HuH-7 (cell line): ENCODE measurements around the gene NOTUM.

Experiments
- DNase-seq: peaks from one replicate; pipeline ENCODE4 v3.0.0; 2011; ENCODE audit warnings: low spot score

Gene NOTUM

GRCh38 chr17:81961087-81961511 is at the start of gene NOTUM:
Gene NOTUM (minus strand): TSS chr17:81961187. CDS start chr17:81960909, 278 bp downstream.
- DNase-seq = peak; percentile 63

- no peak for DNase-seq
These were observed 48.4 kb upstream of the NOTUM start for GRCh38 chr17:82009413-82009812.

DNA sequence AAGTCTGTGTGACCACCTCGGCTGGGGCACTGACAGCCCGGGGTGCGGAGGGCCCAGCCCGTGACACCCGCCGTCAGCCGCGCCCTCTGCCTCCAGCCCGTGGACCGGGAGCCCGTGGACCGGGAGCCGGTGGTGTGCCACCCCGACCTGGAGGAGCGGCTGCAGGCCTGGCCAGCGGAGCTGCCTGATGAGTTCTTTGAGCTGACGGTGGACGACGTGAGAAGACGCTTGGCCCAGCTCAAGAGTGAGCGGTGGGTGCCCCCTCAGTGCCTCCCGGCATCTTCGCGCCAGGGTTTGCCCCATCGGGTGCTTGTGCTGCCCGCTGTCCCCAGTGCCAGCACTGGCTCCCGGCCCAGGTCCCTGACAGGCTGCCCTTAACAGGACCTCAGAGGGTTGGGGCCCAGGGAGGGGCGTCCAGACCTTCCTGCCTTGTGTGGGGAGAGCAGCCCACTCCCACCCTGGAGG is 48.0 kb upstream of the NOTUM start:
- no peak for DNase-seq

- no peak for DNase-seq
These were observed 47.4 kb upstream of the NOTUM start for GRCh38 chr17:82008258-82008940.

- no peak for DNase-seq
These were observed 46.7 kb upstream of the NOTUM start for GRCh38 chr17:82007495-82008257.

- no peak for DNase-seq
These were observed 46.2 kb upstream of the NOTUM start for GRCh38 chr17:82007228-82007494.

- no peak for DNase-seq
These were observed 45.7 kb upstream of the NOTUM start for GRCh38 chr17:82006468-82007227.

DNA sequence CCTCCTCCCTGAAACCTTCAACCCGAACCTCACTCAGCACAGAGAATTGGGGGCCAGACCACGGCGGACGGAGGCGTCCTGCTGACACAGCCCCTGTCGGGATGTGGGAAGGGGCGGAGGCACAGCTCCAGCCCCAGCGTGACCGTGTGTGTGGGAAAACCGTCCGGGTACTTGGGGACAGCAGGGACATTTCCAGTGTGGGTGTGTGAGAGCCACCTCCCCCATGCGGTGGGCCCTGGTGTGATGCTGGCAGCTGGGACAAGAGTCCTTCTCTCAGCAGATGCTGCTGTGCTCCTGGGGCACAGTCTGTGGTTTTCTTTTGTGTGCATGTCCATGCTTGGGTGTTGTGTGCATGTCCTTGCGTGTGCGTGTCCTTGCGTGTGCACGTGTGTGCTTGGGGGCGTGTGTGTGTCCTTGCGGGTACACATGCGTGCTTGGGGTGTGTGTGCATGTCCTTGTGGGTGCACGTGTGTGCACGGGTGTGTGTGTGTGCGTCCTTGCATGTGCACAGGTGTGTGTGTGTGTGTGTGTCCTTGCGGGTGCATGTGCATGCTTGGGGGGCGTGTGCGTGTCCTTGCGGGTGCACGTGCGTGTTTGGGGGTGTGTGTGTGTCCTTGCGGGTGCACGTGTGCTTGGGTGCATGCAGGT is 44.8 kb upstream of the NOTUM start:
- DNase-seq = no peak

DNA sequence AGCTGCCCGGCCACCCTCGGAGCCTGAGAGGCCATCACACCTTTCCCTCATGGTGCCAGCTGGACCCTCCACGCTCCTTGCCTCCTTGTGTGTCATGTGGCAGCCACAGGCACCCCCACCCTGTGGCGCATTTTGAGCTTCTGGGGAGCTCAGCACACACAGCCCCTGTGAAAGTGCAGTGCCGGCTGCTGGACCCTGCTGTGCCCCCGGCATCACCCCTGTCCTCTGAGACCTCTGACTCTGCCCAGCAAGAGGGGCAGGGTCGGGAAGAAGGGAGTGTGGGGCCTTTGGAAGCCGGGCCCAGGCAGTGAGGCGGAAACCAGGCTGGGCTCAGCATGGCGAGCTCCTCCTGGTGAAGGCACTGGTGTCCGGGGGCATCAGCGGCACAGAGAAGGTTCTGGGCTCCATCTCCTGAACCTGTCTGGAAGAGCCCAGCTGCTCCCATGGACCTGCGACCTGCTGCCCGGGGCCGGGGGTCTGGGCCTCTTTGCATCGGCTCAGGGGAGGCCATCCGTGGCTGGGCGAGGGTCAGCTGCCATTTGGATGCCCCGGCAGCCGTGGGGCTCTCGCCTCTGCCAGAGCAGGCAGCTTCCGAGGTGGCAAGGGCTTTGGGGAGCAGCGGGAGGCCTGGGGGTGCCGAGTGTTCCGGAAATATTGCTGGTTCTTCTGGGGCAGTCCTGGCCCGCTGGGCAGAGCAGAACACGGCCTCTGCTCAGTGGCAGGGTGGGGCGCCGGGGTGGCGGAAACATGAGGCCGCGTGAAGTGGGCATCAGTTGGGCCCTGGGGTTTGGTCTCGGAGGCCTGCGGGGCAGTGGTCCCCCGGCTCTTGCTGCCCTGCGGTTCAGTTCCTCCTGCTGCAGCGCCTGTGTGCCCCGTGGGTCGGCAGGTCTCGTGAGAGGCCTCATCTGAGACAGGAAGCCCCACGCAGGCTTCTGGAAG is 43.8 kb upstream of the NOTUM start:
- DNase-seq = no peak

GRCh38 chr17:82003411-82004381 is 42.7 kb upstream of the NOTUM start:
- no peak for DNase-seq

DNA sequence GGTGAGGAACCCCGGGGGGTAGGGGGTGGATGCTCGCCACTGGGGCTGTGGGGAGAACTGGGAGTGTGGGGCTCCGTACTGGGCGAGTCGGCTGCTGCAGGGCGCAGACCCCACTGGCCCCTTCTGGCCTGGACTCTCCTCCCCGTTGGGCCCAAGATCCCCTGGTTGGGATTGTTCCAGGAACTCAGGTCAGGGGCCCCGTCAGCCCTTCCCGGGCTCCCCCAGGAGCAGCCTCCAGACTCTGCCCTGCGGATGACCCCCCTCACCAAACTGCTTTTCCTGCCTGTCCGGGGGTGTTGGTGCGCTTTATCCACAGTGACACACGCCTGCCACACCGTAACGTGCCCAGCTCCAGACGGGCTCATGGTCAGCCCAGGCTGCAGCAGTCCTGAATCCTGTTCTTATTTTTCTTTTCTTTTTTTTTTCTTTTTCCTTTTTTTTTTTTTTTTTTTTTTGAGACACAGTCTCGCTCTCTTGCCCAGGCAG is 40.6 kb upstream of the NOTUM start:
- DNase-seq = no peak

- DNase-seq = no peak
These were observed 40.0 kb upstream of the NOTUM start for GRCh38 chr17:82000803-82001570.

DNA sequence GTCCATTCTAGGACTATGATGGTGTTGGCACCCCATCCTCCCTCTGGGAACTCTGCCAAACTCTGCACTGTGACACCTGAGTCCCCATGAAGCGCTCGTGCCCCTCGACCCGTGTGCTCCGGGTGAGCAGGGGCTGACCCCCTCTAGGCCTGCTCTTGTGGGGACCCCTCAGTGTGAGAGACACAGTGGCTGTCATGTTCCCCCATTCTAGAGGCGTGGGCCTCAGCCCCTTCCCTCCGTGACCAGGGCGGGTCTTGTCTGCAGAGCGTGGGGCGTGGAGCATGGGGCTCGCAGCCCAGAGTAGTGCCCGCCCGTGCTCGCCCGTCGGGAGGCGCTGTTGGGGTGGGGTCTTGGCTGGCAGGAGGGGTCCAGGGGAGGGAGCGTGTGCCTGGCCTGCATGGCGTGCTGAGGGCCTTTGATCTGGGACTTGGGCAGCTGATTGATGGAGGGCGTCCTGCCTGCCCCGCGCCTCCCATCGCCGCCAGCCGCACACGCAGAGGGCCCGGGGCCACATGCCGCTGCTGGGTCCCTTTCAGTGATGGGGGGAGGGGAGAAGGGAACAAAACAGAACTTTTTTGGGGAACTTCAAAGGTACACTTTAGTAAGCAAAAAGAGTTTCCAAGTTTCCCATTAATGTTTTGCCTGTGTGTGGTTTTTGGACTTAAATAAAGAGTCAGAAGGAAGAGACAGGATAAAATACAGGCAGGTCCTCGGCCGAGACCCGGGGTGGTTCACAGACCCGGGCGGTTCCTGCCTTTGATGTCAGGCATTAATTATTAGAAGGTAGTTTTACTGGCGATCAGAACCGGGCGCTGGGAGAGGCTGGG is 39.2 kb upstream of the NOTUM start:
- no peak for DNase-seq

- DNase-seq = no peak
These were observed 38.6 kb upstream of the NOTUM start for GRCh38 chr17:81999587-81999975.

DNA sequence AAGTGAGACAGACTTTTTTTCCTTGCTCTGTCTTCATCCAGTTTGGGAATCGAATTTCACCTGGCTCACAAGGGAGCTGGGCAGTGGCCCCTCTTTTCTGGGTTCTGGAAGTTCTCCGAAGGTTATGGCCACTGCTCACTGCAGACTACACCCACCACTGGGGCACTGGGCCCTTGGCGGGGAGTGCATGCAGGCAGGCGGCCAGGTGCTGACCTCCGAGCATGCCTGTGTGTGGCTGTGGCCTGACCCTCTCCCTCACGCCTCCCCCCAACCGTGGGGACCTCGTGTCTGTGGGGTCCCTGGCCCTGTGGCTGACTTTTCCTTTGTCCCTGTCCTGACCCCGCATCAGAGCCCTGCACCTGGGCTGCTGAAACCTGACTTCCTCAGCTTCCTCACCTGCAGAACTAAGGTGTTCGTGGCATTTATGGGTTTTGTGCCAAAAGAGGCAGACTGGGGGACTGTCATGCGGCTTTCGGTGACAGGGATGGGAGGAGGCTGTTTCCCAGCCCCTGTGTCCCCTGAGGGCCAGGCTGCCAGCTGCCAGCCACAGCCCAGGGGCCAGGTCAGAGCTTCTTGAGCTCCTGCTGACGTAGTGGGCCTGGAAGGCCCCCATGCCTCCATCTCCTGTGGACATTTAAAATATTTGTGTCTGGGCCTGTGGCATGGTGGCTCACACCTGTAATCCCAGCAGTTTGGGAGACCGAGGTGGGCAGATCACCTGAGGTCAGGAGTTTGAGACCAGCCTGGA is 37.9 kb upstream of the NOTUM start:
- no peak for DNase-seq

GRCh38 chr17:81998212-81998611 is 37.2 kb upstream of the NOTUM start:
- no peak for DNase-seq

GRCh38 chr17:81996757-81997441 is 35.9 kb upstream of the NOTUM start:
- no peak for DNase-seq
